Measurements from ENCODE around the gene EXOC3L1. TPM values are rescaled to one million over a fixed set of nuclear protein-coding genes. Genes with fewer than 3 reads are reported as not detected.

Gene EXOC3L1
- total and polyA plus RNA-seq, 2 of the 13 experiments (the other 11 are each of a cell fraction or from before 2014, with no cell fraction given) = 0.12 TPM; not detected in 1

GRCh38 chr16:67191995-67192681, 2.2 kb upstream of the EXOC3L1 start, which contains the start of gene E2F4 (continued):
- TF ChIP-seq ZHX2 (IDR thresholded peaks at IDR 0.05; ENCODE audit: low read depth) = 0 out of 2 replicates have a peak, but pooled peaks have one; percentile 70
- TF ChIP-seq ZHX2 (CRISPR knock-in tag; IDR thresholded peaks at IDR 0.05; ENCODE audit: borderline replicate concordance) = peak; percentile 86
- TF ChIP-seq E2F5 (CRISPR knock-in tag; conservative IDR thresholded peaks at IDR 0.05) = no peak; the same call in 1 of the 2 replicates
- peak; percentile 62 for TF ChIP-seq AGO2 (optimal IDR thresholded peaks at IDR 0.05; ENCODE audit: low read depth, low read length)
- TF ChIP-seq ZNF580 (CRISPR knock-in tag; IDR thresholded peaks at IDR 0.05; ENCODE audit: borderline replicate concordance, low read depth) = peak; percentile 85; the same call in 1 of the 2 replicates
- peak in 1 of 2 experiments; percentile 49; a peak in 1 of 4 replicates for TF ChIP-seq KLF16 (CRISPR knock-in tag; IDR thresholded peaks at IDR 0.05)
- TF ChIP-seq ZNF10 (CRISPR knock-in tag; IDR thresholded peaks at IDR 0.05; ENCODE audit: borderline replicate concordance, low read depth) = no peak
- TF ChIP-seq NFAT5 (CRISPR knock-in tag; IDR thresholded peaks at IDR 0.05) = no peak; the same call in none of the 2 replicates
- TF ChIP-seq CBX1 (IDR thresholded peaks at IDR 0.05; ENCODE audit: low read depth) = peak; percentile 72
- TF ChIP-seq ZNF329 (CRISPR knock-in tag; IDR thresholded peaks at IDR 0.05; ENCODE audit: low read depth) = peak; percentile 60; the same call in 1 of the 2 replicates
- no peak; the same call in 1 of the 2 replicates for TF ChIP-seq ZNF296 (CRISPR knock-in tag; conservative IDR thresholded peaks at IDR 0.05)
- TF ChIP-seq ISL2 (CRISPR knock-in tag; IDR thresholded peaks at IDR 0.05) = peak; percentile 70; the same call in 1 of the 2 replicates
- TF ChIP-seq SAFB2 (CRISPR knock-in tag; IDR thresholded peaks at IDR 0.05; ENCODE audit: borderline replicate concordance, low read depth) = peak; percentile 51; the same call in 1 of the 2 replicates

All from HepG2 (cell line).